ENCODE measurements around the gene HDGFL2. TPM values are rescaled to one million over a fixed set of nuclear protein-coding genes. Genes with fewer than 3 reads are reported as not detected.

HDGFL2 gene
- total RNA-seq, 1 donor from 2014 or later: 44.8 TPM

GRCh38 chr19:4444765-4445741, 27.0 kb upstream of the HDGFL2 start:
- no peak for DNase-seq (ENCODE audit: low spot score in 2 of 2)
- no peak for FAIRE-seq

GRCh38 chr19:4445963-4446703, 26.0 kb upstream of the HDGFL2 start:
- FAIRE-seq: no peak
- no peak for DNase-seq (ENCODE audit: low spot score in 2 of 2)

- FAIRE-seq (no peak), DNase-seq (ENCODE audit: low spot score in 2 of 2) (no peak)
Measured at GRCh38 chr19:4446704-4447200, 25.3 kb upstream of the HDGFL2 start.

DNA sequence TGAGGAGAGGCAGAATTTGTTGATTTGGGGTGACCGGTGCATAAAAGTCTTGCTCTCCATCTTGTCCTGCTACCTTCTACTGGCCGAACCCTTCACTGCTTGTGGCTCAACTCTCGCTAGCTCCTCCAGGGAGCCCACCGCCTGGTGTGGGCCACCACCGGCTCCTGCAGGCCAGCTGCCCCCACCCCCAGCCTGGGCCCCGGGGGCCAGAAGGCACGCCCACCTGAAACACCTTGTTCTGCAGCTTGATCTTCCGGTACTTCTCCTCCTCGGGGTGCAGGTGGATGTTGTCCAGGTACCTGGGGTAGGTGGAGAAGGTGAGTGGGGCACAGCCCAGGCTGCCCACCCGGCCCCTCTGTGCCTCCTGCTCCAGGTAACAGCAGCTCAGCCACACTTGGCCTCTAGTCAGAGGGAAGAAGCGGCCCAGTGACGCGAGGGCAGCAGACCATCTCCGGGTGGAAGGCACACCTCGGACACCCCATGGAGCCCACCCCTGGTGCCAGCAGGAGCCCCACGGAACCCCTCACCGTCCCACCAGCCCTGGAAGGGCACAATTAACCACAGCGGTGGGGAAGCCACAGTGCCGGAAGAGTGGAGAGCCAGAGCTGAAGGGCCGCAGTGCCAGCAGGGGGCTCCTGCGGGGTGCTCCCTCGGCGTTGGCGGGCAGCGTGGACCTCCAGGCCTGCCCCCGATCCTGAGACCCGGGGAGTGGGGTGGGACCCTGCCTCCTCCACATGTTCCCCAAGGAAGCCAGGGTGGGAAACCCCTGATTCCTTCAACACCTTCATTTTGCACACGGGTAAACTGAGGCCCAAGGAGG, 24.6 kb upstream of the HDGFL2 start:
- DNase-seq (ENCODE audit: low spot score in 2 of 2) (no peak), FAIRE-seq (no peak)

DNA sequence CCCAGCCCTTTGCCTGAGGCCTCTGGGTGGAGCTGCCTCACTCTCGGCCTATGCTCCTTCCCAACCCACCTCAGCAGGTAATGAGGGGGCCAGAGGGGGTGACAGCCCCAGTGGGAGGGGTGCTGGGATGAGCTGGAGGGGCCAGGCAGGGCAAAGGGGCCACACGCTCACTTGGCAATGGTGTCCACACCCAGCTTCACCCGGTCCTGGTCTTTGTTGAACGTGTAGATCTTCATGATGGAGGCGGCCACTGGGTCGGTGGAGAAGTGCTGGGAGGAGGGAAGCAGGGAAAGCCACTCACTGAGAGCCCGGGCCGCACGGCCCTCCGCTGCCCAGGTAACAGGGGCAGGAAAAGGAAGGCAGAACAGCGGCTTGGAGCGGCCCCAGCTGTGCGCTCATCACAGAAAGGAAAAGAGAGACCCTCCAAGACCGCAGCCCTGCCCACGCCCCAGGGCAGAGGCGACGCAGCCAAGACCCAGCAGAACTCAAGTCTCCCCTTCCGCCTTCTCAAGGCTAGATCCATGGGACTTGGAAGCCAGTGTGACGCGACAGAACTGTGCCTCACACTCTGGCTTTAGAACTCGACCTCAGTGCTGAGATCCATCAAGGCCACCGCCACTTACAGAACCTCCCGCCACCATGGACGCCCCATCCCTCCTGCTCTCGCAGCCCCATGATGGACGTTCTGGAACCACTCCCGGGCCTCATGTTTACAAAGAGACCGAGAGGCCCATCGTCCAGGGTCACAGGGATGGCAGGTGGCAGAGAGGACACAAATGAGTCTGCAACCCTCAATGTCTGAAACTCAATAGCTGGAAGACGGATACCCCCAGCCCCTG, 23.7 kb upstream of the HDGFL2 start:
- FAIRE-seq: no peak
- DNase-seq (ENCODE audit: low spot score in 2 of 2): no peak

DNA sequence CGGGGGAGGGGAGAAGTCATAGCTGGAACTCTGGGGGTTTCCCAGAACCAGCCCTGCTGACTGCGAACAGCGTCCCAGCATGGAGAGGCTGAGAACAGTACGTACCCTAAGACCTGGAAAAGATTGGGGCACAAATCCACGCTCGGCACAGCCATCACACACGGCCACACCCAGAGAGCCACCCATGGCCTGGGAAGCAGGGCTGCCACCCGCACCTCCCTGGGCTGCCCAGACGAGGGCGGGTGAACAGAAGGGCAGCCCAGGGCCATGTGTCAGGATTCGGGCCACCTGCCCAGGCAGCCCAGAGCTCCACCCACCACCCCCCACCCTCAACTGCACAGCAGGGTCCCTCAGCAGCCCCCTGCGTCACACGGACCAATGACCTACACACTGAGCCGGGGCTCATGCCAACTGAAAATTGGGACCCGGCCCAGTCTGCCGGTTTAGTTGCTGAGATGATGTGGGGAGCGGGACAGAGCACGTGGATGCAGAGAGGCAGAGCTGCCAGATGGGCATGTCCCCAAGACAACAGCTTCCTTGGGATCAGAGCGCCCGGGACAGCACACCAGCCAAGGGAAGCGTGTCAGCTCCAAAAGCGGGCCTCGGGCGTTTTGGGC, 23.0 kb upstream of the HDGFL2 start:
- FAIRE-seq (no peak), DNase-seq (ENCODE audit: low spot score in 2 of 2) (peak; percentile 70 to 77)

- DNase-seq (ENCODE audit: low spot score in 2 of 2) (no peak), FAIRE-seq (no peak)
Measured at GRCh38 chr19:4449639-4450028, 22.5 kb upstream of the HDGFL2 start.

GRCh38 chr19:4452230-4452990, 19.7 kb upstream of the HDGFL2 start:
- DNase-seq (ENCODE audit: low spot score in 2 of 2): no peak

GRCh38 chr19:4453232-4454179, 18.6 kb upstream of the HDGFL2 start:
- no peak for DNase-seq (ENCODE audit: low spot score in 2 of 2)
- no peak for FAIRE-seq

More at GRCh38 chr19:4452230-4452990, 19.7 kb upstream of the HDGFL2 start:
- no peak for FAIRE-seq

- DNase-seq (ENCODE audit: low spot score in 2 of 2) (no peak), FAIRE-seq (no peak)
Measured at GRCh38 chr19:4454747-4455718, 17.1 kb upstream of the HDGFL2 start.

DNA sequence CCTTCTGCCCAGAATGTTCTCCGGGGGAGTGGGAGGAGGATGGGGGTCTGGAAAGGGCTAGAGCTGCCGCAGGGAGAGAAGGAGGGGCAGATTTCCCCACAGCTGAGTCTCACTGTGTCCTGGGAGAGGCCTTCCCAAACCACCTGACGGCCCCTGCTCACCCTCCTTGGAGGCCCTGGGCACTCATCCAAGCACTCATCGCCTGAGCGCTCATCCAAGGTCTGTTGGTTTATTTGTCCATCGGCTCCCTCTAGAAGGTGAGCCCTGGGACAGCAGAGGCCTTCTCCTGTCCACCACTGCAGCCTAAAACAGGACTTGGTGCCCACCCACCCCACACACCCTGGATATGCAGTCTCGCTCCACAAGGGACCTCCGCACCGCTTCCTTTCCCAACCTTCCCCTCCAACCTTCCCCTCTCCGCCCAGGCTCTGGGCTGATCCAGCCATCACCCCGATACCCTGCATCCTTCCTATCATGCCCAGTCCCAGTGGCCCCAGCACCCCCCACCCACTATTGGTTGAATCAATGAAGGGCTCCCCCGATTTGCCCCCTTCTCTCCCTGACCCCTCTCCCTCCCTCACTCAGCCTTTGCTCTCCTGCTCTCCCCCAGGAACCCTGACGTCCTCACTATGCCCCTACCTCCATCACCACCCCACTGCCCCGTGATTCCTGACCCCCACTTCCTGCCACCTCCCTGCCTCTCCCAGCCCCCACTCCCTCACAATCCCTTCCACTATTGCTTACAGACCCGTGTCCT, 16.2 kb upstream of the HDGFL2 start:
- no peak for FAIRE-seq
- DNase-seq (ENCODE audit: low spot score in 2 of 2): no peak

DNA sequence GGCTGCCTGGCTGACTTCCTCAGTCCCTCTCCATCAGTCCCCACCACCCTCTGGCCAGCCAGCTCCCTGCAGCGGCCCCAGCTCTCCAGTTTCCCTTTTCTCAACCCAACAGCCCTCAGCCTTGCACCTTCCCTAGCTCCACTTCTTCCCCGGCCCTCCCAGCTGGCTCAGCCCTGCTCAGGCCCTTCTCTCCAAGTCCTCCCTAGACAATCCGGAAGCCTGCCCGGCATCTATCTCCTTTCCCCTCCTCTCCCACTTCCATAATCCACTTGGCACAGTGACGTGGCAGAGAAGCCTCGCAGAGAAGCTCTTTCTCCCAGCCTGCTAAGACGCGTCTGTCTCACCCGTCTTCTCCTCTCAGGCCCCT, 15.6 kb upstream of the HDGFL2 start:
- DNase-seq (ENCODE audit: low spot score in 2 of 2) (no peak), FAIRE-seq (no peak)

DNA sequence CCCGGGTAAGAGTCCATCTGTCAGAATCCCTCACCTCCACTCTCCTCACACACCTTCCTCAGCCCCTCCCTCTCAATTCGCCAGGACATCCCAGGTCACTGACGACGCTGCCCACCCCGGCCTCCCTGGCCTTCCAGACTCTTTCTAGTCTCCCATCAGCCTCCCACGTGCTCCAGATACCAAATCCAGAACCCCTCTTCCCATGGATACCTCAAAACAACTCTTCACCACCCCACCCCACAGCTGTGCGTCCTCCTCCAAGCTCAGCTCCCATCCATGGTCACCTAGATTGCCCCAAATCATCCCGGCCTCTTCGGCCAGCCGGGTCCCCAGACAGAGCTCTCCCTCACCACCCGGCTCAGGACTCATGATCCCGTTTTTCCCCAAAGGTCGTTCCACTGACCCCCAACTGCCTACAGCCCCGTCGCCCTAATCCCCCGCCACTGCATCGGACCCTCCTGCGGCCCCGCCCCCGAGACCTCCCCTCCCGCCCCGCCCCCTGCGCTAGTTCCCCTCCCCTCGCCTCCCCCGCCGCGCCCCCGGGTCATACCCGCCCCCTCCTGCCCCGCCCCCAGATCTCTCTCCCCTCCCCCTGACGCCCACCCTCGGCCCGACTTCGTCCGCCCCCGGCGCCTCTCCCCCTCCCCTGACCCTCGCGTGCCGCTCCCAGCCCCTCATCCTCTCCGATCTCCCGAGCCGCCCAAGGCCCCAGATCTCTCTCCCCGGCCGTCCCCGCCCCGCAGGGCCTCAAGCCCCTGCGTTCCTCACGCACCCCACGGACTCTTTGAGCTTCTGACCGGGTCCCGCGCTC, 15.0 kb upstream of the HDGFL2 start:
- no peak for FAIRE-seq
- DNase-seq (ENCODE audit: low spot score in 2 of 2): peak; percentile 75

GRCh38 chr19:4457654-4458395, 14.3 kb upstream of the HDGFL2 start, which contains the start of gene UBXN6:
Gene UBXN6 (minus strand): TSS chr19:4457794. CDS start chr19:4457697, 97 bp downstream.
- peak; percentile 98 to 99 for DNase-seq (ENCODE audit: low spot score in 2 of 2)
- FAIRE-seq: peak; percentile 55

Measured in frontal cortex (tissue), 4 donors.